HG03135 (cell line): ENCODE measurements around the gene RPS5.
"Not testable (repeated sequence)": the region's sequence is repeated elsewhere in the genome, so short reads cannot be mapped to it uniquely, and the experiment has no call there.

Experiments
- ATAC-seq: cut with Tn5 transposase; IDR thresholded peaks from one replicate; pipeline ENCODE4 v1.9.1; 2021; ENCODE audit warnings: mild to moderate bottlenecking, moderate library complexity; ENCODE audit not compliant: unreplicated experiment

The RPS5 gene

GRCh38 chr19:58386576-58387337 is at the start of gene RPS5:
TSS of gene RPS5 (plus strand) at chr19:58387269. CDS start at chr19:58388138, 869 bp downstream.
- peak; percentile 81 for ATAC-seq

- no peak for ATAC-seq
Measured at GRCh38 chr19:58338336-58338735, 48.7 kb upstream of the RPS5 start.

GRCh38 chr19:58338825-58339558 is 48.1 kb upstream of the RPS5 start:
- ATAC-seq: no peak

GRCh38 chr19:58345558-58345957 is 41.5 kb upstream of the RPS5 start:
- no peak for ATAC-seq

- ATAC-seq: peak; percentile 82
Measured at GRCh38 chr19:58346961-58347929, 39.8 kb upstream of the RPS5 start.

GRCh38 chr19:58348080-58348479 is 39.0 kb upstream of the RPS5 start:
- ATAC-seq: not testable (repeated sequence)

GRCh38 chr19:58349590-58349989 is 37.5 kb upstream of the RPS5 start:
- no peak for ATAC-seq

- ATAC-seq: no peak
Measured at GRCh38 chr19:58350001-58350861, 36.8 kb upstream of the RPS5 start.

GRCh38 chr19:58350871-58351557 is 36.1 kb upstream of the RPS5 start:
- no peak for ATAC-seq

GRCh38 chr19:58351558-58351878 is 35.6 kb upstream of the RPS5 start:
- ATAC-seq: no peak

- no peak for ATAC-seq
Measured at GRCh38 chr19:58351990-58352755, 34.9 kb upstream of the RPS5 start.

- ATAC-seq: no peak
Measured at GRCh38 chr19:58352760-58353671, 34.1 kb upstream of the RPS5 start, which contains the start of gene A1BG. TSS of gene A1BG (minus strand) at chr19:58353492. CDS start at chr19:58353437, 55 bp downstream.

- no peak for ATAC-seq
Measured at GRCh38 chr19:58353717-58354477, 33.2 kb upstream of the RPS5 start.

GRCh38 chr19:58354478-58355030 is 32.5 kb upstream of the RPS5 start:
- ATAC-seq: no peak

- ATAC-seq: no peak
Measured at GRCh38 chr19:58355215-58355796, 31.8 kb upstream of the RPS5 start.
